HUES64 (cell line): ENCODE data around the gene CARD6.
"Not testable (repeated sequence)": the region's sequence is repeated elsewhere in the genome, so short reads cannot be mapped to it uniquely, and the experiment has no call there.

Source experiments
- H3K27ac ChIP-seq: 2 replicates; pipeline ENCODE4 v1.7.0; 2013; ENCODE audit warnings: low read depth, low read length, inconsistent platforms
- H3K27me3 ChIP-seq: 2 replicates; pipeline ENCODE4 v1.6.1; 2013; ENCODE audit warnings: mild to moderate bottlenecking, low read length; ENCODE audit not compliant: insufficient read depth
- H3K36me3 ChIP-seq: 2 replicates; pipeline ENCODE4 v1.6.1; 2013; ENCODE audit warnings: mild to moderate bottlenecking, low read length; ENCODE audit not compliant: insufficient read depth
- H3K4me1 ChIP-seq: 2 replicates; pipeline ENCODE4 v1.6.1; 2013; ENCODE audit warnings: mild to moderate bottlenecking, low read length, moderate library complexity; ENCODE audit not compliant: insufficient read depth
- H3K4me3 ChIP-seq: 2 replicates; pipeline ENCODE4 v1.5.1; 2013; ENCODE audit warnings: mild to moderate bottlenecking, low read length, moderate library complexity
- H3K9ac ChIP-seq: 2 replicates; pipeline ENCODE4 v1.6.1; 2013; ENCODE audit warnings: mild to moderate bottlenecking, low read depth, low read length
- H3K9me3 ChIP-seq: 2 replicates; pipeline ENCODE4 v1.6.1; 2013; ENCODE audit warnings: low read depth, low read length; ENCODE audit not compliant: insufficient read depth
- WGBS: fragments of 150-250, 120-280 bp; methylation state at CpG from one replicate; pipeline ENCODE4 v1.1.7; 2013; ENCODE audit warnings: missing lambda C conversion rate; 5-methylcytosine and 5-hydroxymethylcytosine counted together

The CARD6 gene

DNA sequence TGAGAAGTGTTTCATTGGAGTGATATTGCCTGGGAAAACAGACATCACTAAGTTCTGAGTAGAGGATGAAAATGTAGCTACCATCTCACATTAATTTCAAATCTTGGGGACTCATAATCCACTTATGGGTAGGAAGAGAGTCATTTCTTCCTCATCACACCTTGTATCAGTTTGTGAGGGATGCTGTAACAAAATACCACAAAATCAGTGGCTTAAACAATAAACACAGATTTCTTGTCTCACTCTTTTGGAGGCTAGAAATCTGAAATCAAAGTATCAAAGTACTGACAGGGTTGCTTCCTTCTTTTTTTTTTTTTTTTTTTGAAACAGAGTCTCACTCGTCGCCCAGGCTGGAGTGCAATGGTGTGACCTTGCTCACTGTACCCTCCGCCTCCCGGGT lies 3.4 kb downstream of the CARD6 start:
- no peaks in the 10 kb centered on the region for H3K9me3 ChIP-seq
- no peaks in the 10 kb centered on the region for H3K36me3 ChIP-seq
- no peaks in the 10 kb centered on the region for H3K27me3 ChIP-seq
- H3K4me1 ChIP-seq = peaks cover 14% of the 10 kb centered on the region
- no peak overlapping the region for H3K27ac ChIP-seq
- H3K4me3 ChIP-seq = no peak overlapping the region
- 96% methylated on average over 4 of the region's 4 CpGs for WGBS
- H3K9ac ChIP-seq = no peak overlapping the region

DNA sequence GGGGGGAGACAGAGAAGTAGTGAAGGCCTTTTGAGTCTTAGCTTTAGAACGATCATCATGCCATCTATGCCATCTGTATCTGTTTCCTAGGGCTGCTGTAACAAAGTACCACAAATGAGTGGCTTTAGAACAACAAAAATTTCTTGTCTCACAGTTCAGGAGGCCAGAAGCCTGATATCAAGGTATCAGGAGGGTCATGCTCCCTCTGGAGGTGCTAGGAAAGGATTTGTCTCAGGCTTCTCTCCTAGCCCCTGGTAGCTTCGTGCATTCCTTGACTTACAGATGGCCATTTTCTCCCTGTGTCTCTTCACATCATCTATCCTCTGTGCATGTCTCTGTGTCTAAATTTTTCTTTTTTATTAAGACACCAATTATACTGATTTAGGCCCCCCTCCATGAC lies 5.2 kb downstream of the CARD6 start:
- no peak overlapping the region for H3K4me3 ChIP-seq
- 88% methylated on average over 2 of the region's 2 CpGs for WGBS
- no peaks in the 10 kb centered on the region for H3K36me3 ChIP-seq
- no peak overlapping the region for H3K27ac ChIP-seq
- peaks cover 5% of the 10 kb centered on the region for H3K4me1 ChIP-seq
- H3K9ac ChIP-seq = no peak overlapping the region
- no peaks in the 10 kb centered on the region for H3K9me3 ChIP-seq
- H3K27me3 ChIP-seq = no peaks in the 10 kb centered on the region

- H3K4me3 ChIP-seq = no peak overlapping the region
- H3K4me1 ChIP-seq = no peaks in the 10 kb centered on the region; the same call in 1 of the 2 replicates
- no peaks in the 10 kb centered on the region for H3K36me3 ChIP-seq
- whole genome bisulfite sequencing = 100% methylated on average over 1 of the region's 1 CpG
- no peaks in the 10 kb centered on the region for H3K9me3 ChIP-seq
- H3K27me3 ChIP-seq = no peaks in the 10 kb centered on the region
- no peak overlapping the region for H3K27ac ChIP-seq
- no peak overlapping the region for H3K9ac ChIP-seq
Measured at GRCh38 chr5:40847525-40847924, 6.4 kb downstream of the CARD6 start.

GRCh38 chr5:40853632-40854192 lies 12.5 kb downstream of the CARD6 start:
- Histone ChIP-seq H3K9me3 (no peaks in the 10 kb centered on the region), H3K9ac (no peak overlapping the region), H3K4me1 (no peaks in the 10 kb centered on the region), H3K4me3 (no peak overlapping the region), H3K36me3 (no peaks in the 10 kb centered on the region), H3K27ac (no peak overlapping the region), H3K27me3 (no peaks in the 10 kb centered on the region)
- 96% methylated on average over 4 of the region's 4 CpGs for WGBS

GRCh38 chr5:40860711-40861110 lies 19.5 kb downstream of the CARD6 start:
- H3K27ac ChIP-seq = no peak overlapping the region
- H3K27me3 ChIP-seq = no peaks in the 10 kb centered on the region
- no peak overlapping the region for H3K9ac ChIP-seq
- no peak overlapping the region for H3K4me3 ChIP-seq
- H3K4me1 ChIP-seq = no peaks in the 10 kb centered on the region
- peaks cover 9% of the 10 kb centered on the region for H3K9me3 ChIP-seq
- H3K36me3 ChIP-seq = no peaks in the 10 kb centered on the region

DNA sequence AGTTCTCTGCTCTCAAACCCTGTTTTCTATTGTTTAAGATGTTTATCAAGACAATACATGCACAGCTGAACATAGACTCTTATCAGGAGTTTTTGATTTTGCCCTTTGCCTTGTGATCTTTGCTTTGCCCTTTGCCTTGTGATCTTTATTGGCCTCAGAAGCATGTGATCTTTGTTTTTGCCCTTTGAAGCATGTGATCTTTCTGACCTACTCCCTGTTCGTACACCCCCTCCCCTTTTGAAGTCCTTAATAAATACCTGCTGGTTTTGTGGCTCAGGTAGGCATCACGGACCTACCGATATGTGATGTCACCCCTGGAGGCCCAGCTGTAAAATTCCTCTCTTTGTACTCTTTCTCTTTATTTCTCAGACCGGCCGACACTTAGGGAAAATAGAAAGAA lies 23.8 kb downstream of the CARD6 start:
- 96% methylated on average over 3 of the region's 5 CpGs for WGBS
- H3K4me1 ChIP-seq, H3K27me3 ChIP-seq, H3K27ac ChIP-seq, H3K4me3 ChIP-seq, H3K36me3 ChIP-seq, H3K9ac ChIP-seq, H3K9me3 ChIP-seq: not testable (repeated sequence)

GRCh38 chr5:40866844-40867243 lies 25.7 kb downstream of the CARD6 start:
- H3K4me1 ChIP-seq = peaks cover 9% of the 10 kb centered on the region
- no peaks in the 10 kb centered on the region for H3K36me3 ChIP-seq
- H3K27ac ChIP-seq = no peak overlapping the region
- no peak overlapping the region for H3K9ac ChIP-seq
- WGBS = 90% methylated on average over 5 of the region's 5 CpGs
- peaks cover 9% of the 10 kb centered on the region for H3K9me3 ChIP-seq
- no peaks in the 10 kb centered on the region for H3K27me3 ChIP-seq
- H3K4me3 ChIP-seq = no peak overlapping the region

- Histone ChIP-seq H3K27me3 (no peaks in the 10 kb centered on the region), H3K9me3 (no peaks in the 10 kb centered on the region), H3K4me3 (no peak overlapping the region), H3K4me1 (peaks cover 9% of the 10 kb centered on the region), H3K9ac (no peak overlapping the region), H3K36me3 (no peaks in the 10 kb centered on the region), H3K27ac (no peak overlapping the region)
- 83% methylated on average over 1 of the region's 1 CpG for WGBS
Measured at GRCh38 chr5:40869384-40869783, 28.2 kb downstream of the CARD6 start.

DNA sequence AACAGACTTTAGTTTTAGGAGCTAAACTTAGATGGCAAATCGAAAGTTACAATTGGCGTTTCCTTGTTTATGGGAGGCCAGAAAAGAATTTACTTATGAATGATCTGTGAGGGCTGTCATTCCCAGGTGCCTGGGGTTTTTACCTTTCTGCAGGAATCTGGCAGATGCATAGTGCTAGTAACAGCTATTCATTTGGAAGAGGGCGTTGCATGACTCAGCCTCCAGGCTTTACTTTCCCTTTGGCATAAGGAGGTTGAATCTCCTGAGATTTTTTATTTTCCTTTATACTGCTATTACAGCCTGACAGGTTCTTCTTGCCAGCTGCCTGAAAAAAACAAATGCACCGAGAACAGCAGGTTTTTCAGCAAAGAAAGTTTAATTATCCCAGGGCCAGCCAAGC lies 30.0 kb downstream of the CARD6 start:
- Histone ChIP-seq H3K4me1 (peaks cover 9% of the 10 kb centered on the region), H3K9me3 (no peaks in the 10 kb centered on the region), H3K27me3 (no peaks in the 10 kb centered on the region), H3K36me3 (no peaks in the 10 kb centered on the region), H3K27ac (peak overlapping the region; percentile 28; the same call in 1 of the 2 replicates), H3K4me3 (no peak overlapping the region), H3K9ac (no peak overlapping the region)
- WGBS = 59% methylated on average over 4 of the region's 4 CpGs

GRCh38 chr5:40872253-40872652 lies 31.1 kb downstream of the CARD6 start:
- H3K4me1 ChIP-seq, H3K27ac ChIP-seq, H3K9me3 ChIP-seq, H3K4me3 ChIP-seq, H3K9ac ChIP-seq, H3K27me3 ChIP-seq, H3K36me3 ChIP-seq: not testable (repeated sequence)
- 94% methylated on average over 8 of the region's 8 CpGs for WGBS

DNA sequence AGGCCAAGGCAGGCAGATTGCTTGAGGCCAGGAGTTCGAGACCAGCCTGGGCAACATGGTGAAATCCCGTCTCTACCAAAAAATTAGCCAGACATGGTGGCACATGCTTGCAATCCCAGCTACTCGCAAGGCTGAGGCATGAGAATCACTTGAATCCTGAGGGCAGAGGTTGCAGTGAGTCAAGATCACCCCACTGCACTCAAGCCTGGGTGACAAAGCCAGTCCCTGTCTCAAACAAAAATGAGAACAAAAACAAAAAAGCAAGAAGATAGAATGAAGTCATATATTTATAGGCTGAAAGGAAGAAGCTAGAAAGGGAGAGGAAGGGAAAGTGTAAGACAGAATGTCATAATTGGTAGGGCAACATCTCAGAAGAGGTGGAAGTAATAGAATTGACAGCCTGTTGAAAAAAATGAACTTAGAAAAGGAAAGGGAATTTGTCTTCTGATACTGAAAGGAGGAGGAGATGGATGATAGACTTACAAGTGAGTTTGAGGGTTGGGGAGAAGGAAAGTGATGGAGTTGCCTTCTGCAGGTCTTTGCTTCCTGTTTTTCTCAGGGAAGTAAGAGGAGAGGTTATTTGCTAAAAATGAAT lies 32.2 kb downstream of the CARD6 start:
- Histone ChIP-seq H3K9ac (no peak overlapping the region), H3K36me3 (no peaks in the 10 kb centered on the region), H3K27me3 (no peaks in the 10 kb centered on the region), H3K9me3 (peaks cover 9% of the 10 kb centered on the region; the same call in 1 of the 2 replicates), H3K27ac (no peak overlapping the region), H3K4me3 (no peak overlapping the region), H3K4me1 (peaks cover 9% of the 10 kb centered on the region)
- WGBS = 91% methylated on average over 3 of the region's 3 CpGs

DNA sequence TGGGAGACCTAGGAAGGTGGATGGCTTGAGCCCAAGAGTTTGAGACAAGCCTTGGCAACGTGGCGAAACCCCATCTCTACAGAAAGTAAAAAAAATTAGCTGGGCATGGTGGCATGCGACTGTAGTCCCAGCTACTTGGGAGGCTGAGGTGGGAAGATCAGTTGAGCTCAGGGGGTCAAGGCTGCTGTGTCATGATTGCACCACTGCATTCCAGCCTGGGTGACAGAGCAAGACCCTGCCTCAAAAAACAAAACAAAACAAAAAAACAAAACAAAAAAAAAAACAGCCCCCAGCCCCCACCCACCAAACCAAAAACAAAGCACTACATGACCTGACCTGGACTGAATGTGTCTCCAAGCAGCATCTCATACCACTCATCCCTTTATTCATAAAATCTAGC lies 34.8 kb downstream of the CARD6 start:
- Histone ChIP-seq H3K27me3 (no peaks in the 10 kb centered on the region), H3K36me3 (no peaks in the 10 kb centered on the region), H3K4me3 (no peak overlapping the region), H3K9me3 (peaks cover 9% of the 10 kb centered on the region; the same call in 1 of the 2 replicates), H3K9ac (no peak overlapping the region), H3K4me1 (peaks cover 5% of the 10 kb centered on the region), H3K27ac (no peak overlapping the region)
- WGBS = 94% methylated on average over 3 of the region's 3 CpGs
